Stimulated activated CD4-positive, alpha-beta T cell treated with anti-CD3 and anti-CD28 coated beads, Interleukin-1b, Interleukin-23, amount 100 ng/mL, for 48 hours (primary cell): ENCODE results near the gene DPP6.

ENCODE experiments used
- DNase-seq: peaks from one replicate; pipeline ENCODE4 v3.0.0-alpha.2; 2020

Gene DPP6

DNA sequence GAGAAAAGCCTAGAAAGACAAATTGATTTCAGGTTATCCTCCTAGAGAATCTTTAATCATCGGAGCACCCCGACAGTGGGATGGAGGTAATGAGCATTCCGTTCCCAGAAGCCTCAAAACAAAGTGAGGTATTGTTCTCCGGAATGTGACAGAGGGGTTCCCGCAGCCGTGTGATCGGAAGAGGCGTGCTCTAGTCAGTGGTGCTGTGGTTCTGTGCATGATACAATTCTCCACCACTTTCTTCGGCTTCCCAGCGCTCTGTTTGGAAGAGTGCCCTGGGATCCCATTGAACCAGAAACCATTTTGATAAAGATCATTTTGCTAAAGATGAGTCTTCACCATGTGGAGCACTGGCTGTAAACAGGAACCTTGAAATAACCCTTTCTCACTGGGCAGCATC lies 516.1 kb downstream of the DPP6 start:
- DNase-seq = no peak

DNA sequence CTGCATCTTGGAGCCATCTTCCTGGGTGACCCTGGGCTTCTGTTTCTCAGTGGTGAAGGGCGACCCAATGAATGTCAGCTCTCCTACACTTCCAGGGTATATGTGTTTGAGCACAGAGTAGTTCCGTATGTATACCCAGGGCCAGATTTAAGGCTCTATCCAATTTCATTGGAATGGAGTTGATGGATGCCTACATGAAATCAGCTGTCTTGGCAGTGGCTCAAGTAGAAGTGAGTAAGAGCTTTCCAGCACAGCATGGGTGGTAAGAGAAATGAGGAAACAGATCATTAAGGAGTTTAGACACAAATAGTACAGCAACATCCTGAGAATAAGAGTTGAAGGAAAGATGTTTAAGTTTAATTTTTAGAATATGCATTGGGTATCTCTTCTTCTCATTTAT lies 517.7 kb downstream of the DPP6 start:
- no peak for DNase-seq

DNA sequence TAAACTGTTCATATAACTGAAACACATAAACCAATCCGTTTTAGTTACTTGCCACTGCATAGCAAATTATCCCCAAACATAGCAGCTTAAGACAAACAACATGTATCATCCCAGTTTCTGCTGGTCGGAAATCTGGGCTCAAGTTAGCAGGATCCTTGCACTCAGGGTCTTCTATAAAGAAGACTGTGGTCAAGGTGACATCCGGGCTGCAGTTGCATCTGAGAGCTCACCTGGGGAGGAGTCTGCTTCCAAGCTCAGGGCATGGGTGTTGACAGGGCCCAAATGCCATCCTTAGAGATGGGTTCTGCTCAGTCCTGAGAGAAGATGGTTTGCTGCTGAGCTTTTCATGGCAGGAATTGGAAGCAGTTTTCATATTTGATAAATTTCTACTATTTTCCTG lies 519.6 kb downstream of the DPP6 start:
- DNase-seq = no peak

DNA sequence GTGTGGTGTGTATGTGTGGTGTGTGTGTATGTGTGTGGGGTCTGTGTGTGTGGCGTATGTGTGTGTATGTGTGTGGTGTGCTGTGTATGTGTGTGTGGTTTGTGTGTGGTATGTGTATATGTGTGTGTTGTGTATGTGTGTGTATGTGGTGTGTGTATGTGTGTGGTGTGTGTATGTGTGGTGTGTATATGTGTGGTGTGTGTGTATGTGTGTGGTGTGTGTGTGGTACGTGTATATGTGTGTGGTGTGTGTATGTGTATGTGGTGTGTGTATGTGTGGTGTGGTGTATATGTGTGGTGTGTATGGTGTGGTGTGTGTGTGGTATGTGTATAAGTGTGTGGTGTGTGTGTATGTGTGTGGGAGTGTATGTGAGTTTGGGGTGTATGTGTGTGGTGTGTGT lies 522.0 kb downstream of the DPP6 start:
- DNase-seq = no peak

- no peak for DNase-seq
Measured at GRCh38 chr7:154575497-154575896, 523.3 kb downstream of the DPP6 start.

DNA sequence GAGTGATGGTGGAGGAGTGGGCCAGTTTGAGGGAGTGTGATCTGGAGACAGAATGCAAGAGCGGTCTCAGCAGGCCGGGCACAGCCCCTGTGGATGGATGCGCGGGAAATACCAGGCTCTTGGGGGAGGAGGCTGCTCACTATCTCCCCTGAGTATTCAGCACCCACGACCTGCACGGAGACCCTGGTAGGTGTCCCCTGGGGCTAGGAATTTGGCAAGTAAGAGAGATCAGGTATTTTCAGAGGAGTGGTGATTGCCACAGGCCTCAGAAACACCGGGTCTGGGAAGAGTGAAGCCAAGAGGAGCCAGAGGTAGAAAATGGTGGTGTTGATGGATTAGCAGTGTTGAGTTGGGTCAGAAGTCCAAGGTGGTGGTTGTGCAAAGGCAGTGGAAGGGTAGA lies 524.4 kb downstream of the DPP6 start:
- no peak for DNase-seq

DNA sequence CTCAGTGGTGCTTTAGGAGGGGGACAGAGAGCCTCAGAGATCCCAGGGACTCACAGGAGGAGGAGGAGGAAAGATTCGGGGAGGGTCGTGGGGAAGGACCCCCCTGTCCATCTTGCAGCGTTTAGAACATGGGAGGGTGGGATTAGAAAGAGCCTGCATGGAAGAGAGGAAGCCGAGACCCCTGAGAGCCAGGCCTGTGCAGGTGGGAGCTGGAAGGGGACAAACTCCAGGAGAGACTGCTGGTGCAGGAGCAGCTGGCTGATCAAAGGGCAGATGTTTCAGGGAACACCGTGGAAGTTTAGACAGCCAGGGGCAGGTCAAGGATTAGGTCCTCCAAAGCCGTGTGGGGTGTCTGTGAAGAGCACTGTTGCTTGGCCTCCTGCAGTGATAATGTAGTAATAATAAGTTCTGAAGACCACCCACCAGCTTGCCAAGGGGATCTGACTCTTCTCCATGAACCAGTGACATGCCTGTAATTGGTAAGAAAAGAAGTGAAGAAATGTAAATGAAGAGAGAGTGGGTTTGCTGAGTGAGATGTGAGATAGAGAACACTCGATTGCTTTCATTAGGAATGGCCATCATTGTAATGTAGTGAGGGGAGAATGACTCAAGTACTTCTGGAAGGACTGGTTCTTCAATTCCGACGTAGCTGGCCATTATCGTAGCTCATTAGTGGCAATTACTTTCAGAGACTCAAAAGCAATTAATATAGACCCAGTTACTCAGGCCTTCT lies 525.1 kb downstream of the DPP6 start:
- no peak for DNase-seq

GRCh38 chr7:154578336-154578735 lies 526.1 kb downstream of the DPP6 start:
- DNase-seq = no peak

GRCh38 chr7:154579711-154580110 lies 527.5 kb downstream of the DPP6 start:
- no peak for DNase-seq

GRCh38 chr7:154581251-154581890 lies 529.2 kb downstream of the DPP6 start:
- DNase-seq = no peak

- DNase-seq = no peak
Measured at GRCh38 chr7:154583454-154583853, 531.3 kb downstream of the DPP6 start.

- DNase-seq = no peak
Measured at GRCh38 chr7:154584352-154585252, 532.4 kb downstream of the DPP6 start.

- no peak for DNase-seq
Measured at GRCh38 chr7:154587792-154588191, 535.6 kb downstream of the DPP6 start.

- no peak for DNase-seq
Measured at GRCh38 chr7:154591544-154591943, 539.3 kb downstream of the DPP6 start.

DNA sequence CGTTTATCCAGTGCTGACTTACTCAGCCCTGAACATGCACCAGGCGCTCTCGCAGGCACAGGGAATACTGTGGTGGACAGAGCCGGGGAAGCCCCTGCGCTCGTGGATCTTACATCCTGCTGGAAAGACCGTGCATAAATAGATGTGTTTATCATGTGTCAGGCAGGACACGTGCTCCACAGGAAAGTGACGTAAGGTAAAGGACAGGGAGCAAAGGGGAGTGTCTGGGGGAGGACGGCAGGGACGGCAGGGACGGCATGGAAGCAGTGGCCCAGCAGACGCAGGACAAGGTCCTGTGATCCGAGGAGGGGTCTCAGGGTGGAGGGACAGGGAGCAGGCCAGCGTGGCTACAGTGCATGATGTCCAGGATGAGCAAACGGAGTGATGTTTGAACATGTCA lies 540.2 kb downstream of the DPP6 start:
- DNase-seq = no peak

DNA sequence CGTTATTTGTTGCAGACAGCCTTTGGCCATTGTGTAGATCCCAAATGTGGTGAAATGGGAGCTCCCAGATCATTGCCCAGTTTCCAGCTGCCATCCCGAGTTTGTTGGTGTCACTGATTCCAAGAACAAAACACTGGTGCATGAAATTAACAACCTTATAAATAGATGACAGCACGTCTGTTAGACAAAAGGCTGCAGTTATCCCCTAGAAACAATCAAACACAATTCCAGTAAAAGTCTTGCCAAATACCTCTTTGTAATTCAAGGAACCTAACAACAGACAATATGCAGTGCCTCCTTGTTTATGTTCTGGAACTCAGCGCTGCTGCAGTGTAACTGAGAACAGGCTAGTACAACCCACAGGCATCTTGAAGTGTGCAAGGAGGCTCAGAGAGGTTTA lies 546.2 kb downstream of the DPP6 start:
- no peak for DNase-seq

DNA sequence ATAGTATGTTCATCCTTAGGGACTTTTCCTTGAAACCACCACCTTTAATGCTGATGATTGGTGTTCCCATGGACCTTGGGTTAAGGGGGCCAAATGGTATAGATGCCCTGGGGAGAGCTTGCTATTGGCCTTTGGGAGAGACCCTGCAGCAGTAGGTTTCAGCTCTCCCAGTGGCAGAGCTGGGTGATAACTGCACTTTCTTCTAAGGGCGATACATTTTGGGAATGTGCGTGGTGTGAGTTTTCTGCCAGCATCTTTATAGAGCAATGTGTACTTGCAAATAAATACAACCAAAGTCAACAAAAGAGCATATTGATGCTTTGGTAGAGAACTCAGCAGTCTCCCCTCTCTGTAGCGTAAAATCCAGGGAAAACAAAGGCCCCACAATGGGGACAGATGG lies 546.7 kb downstream of the DPP6 start:
- DNase-seq = no peak

- DNase-seq = no peak
Measured at GRCh38 chr7:154610903-154611302, 558.7 kb downstream of the DPP6 start.

DNA sequence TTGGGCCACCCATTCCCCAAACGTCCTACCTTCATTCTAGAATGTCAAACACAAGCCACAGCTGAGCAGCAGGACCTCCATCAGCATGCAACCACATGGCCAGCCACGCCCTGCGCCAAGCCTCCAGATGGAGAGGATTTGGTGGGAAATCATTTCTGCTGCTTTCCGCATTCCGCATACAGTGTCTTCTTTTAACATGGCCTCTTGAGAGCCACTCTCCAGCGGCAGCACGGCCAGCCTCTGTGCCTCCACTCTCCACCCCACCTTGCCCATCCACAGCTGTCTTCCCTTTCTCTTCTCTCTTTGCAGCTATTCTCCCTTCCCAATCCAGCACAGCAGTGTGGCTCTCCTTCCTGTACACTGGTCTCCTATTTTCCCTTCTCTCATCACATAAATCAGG lies 561.6 kb downstream of the DPP6 start:
- no peak for DNase-seq

GRCh38 chr7:154620141-154620755 lies 568.0 kb downstream of the DPP6 start:
- no peak for DNase-seq

DNA sequence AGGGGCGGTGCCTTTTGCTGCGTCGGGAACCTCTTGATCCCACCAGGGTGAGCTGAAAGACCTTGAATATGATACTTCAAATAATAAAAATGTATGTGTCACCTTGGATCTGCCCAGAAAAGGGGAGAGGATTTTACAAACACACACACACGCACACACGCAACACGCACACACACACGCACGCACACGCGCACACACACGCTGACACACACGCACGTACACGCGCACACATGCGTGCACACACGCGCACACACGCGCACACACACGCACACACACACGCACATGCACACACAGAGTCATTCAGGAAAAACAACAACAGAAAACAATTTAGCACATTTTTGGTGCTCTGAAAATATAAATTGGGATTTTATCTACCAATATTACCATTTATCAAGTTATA lies 571.2 kb downstream of the DPP6 start:
- DNase-seq = no peak

GRCh38 chr7:154627646-154628290 lies 575.6 kb downstream of the DPP6 start:
- no peak for DNase-seq

DNA sequence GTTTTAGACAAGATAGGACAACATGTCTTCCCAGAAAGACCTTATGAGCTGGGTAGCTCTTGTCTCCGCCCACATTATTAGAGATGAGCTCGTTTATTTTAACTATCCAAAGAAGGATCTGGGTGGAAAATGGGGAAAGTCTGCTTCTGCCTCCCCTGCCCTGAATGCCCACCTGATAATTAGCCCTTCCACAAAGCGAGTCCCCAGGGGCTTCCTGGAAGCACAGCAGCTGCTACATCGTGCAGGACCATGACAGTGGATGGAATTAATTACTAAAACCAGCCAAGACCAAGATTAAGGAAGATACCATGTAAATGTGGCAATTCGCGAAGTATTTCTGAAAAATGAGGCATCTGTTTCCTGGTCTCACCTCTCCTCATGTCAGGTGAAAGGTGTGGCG lies 576.4 kb downstream of the DPP6 start:
- DNase-seq = no peak
